GM10248 (cell line): ENCODE data around the gene COMMD8.

Source experiments
- CTCF ChIA-PET: fragments of 300-600 bp; sonication (Branson Sonifier 250); formaldehyde crosslinking; extraction: SDS; loops from one replicate; lab custom pipeline; 2021; ENCODE audit warnings: antibody characterized with exemption; lab: Yijun Ruan, JAX
- POLR2A ChIA-PET: fragments of 350-650 bp; sonication (Branson Sonifier 250); formaldehyde crosslinking; extraction: SDS; loops from one replicate; lab custom pipeline; 2020; ENCODE audit warnings: antibody characterized with exemption; lab: Yijun Ruan, JAX
- DNase-seq: peaks from one replicate; pipeline ENCODE4 v3.0.0; 2012; ENCODE audit errors: extremely low spot score
- CTCF ChIP-seq: IDR thresholded peaks from 2 replicates; pipeline ENCODE4 v1.5.1; 2012; ENCODE audit warnings: mild to moderate bottlenecking, low read depth; ENCODE audit errors: extremely low read depth, missing control alignments, control extremely low read depth

COMMD8 gene

GRCh38 chr4:47475411-47475810, 11.9 kb upstream of the COMMD8 start:
- ChIA-PET CTCF (interaction anchor here (0.6 to 1.3 kb wide), 2 partner anchors 9 to 13 kb away, joined by 3 read pairs; no protein-coding TSS in a partner anchor), POLR2A (no interaction called here)
- TF ChIP-seq CTCF = no peak
- no peak for DNase-seq

DNA sequence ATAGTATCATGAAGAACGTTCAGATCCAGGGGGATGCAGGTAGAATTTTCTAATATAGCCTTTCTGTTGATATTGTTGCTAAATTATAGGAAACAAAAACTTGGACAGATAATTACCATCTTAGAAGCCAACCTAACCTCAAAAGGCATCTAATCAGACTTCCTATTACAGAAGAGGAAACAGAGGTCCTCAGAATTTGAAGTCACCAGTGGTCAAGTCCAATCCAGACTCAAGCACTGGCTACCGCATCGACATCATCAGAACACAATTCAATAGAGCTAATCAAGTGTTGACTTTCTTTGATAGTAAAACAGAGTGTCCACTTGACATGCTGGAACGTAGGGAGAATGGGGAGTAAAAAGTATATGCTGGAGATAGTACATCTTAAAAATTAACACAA, 11.3 kb upstream of the COMMD8 start:
- ChIA-PET CTCF (no interaction called here), POLR2A (no interaction called here)
- TF ChIP-seq CTCF = no peak
- DNase-seq = no peak

DNA sequence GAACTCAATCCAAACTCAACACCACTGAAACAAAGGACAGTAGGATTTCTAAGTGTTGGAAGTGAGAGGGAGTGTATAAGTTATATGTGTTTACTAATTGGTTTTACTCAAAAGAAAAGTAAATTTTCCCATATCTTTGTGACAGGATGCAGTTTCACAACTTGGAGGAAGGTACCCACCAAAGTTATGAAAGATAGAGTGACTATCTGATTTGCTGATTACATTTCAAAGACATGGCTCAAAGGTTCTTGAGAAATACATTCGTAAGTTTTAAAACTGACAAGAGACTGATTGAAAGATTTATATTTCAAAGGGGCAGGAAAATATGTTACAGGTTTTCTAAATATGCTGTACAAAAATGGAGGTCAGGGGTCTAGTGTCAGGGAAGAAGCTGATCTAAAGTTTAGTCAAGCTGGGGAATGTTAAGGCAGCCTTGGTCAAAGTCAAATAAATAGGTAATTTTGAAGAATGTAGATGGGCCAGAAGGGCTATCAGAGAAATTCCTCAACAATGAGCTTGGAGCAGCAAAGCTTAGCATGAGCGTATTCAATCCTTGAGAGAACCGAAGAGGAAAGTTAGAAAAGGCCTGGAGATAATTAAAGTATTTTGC, 9.7 kb upstream of the COMMD8 start:
- ChIA-PET CTCF (interaction anchor here (1.4 to 4.3 kb wide), 2 partner anchors 9 kb away, joined by 7 to 19 read pairs; partner anchors contain the start of gene COMMD8), POLR2A (no interaction called here)
- no peak for DNase-seq
- no peak for TF ChIP-seq CTCF

GRCh38 chr4:47471591-47471990, 8.1 kb upstream of the COMMD8 start:
- no peak for TF ChIP-seq CTCF
- ChIA-PET CTCF (interaction anchor here (1.1 to 4.3 kb wide), 4 partner anchors 8 to 12 kb away, joined by 4 to 19 read pairs (median 6); partner anchors contain the start of gene COMMD8), POLR2A (no interaction called here)
- no peak for DNase-seq

DNA sequence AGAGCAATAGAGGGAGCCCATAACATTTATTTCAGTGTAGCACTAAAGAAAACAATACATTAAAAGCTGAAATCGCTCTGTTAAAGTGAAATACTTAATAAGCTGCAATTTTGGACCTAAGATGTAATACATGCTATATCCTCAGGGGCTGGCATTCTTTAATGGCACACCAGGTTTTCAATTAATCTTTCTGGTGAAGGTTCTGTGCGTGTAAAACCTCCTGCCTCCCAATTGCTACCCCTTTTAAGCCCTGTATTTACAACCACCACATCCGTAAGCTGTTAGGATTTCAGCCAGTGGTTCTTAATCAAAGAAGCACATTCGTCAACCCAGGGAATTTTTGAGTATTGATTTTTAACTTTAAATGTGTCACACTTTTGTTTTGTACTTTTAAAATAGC, 7.6 kb upstream of the COMMD8 start:
- POLR2A ChIA-PET = no interaction called here
- no peak for DNase-seq
- CTCF ChIA-PET = interaction anchor here (0.6 to 4.3 kb wide), 5 partner anchors 8 to 31 kb away, joined by 3 to 19 read pairs (median 4); partner anchors contain the start of gene ATP10D
- no peak for TF ChIP-seq CTCF

GRCh38 chr4:47469951-47470350, 6.4 kb upstream of the COMMD8 start:
- DNase-seq = no peak
- TF ChIP-seq CTCF = no peak
- ChIA-PET POLR2A (no interaction called here), CTCF (interaction anchor here (1.1 to 4.3 kb wide), 3 partner anchors 12 to 370 kb away, joined by 3 to 19 read pairs (median 3); partner anchors contain the start of gene ATP10D)
